Left lung (tissue), 10 donors: Measurements from ENCODE around the gene ZNF823. TPM values are rescaled to one million over a fixed set of nuclear protein-coding genes. Genes with fewer than 3 reads are reported as not detected.

Experiments
- ATAC-seq: fragments of 200-7000 bp; cut with Tn5 transposase; one replicate; pipeline ENCODE4 v1.9.1; 2020; ENCODE audit warnings: moderate library complexity
- DNase-seq, 4 donors: peaks; one replicate each; pipeline ENCODE4 v3.0.0-alpha.2; 2013 to 2020
- H3K27ac ChIP-seq, 2 donors: fragments of 200-600 bp; sonication (generic) in 1 of 2; one replicate each; pipeline versions ENCODE4 v1.5.0 to v1.8.0; 2020 to 2021
- H3K27me3 ChIP-seq, 2 donors: fragments of 200-600 bp; sonication (generic) in 1 of 2; one replicate each; pipeline versions ENCODE4 v1.5.0 to v1.8.0; 2020 to 2021
- H3K36me3 ChIP-seq, 2 donors: fragments of 200-600 bp; sonication (generic) in 1 of 2; one replicate each; pipeline versions ENCODE4 v1.5.0 to v1.8.0; 2020 to 2021
- H3K4me1 ChIP-seq, 2 donors: fragments of 200-600 bp; one replicate each; pipeline ENCODE4 v1.8.0; 2021
- H3K4me3 ChIP-seq, 2 donors: fragments of 200-600 bp; sonication (generic) in 1 of 2; one replicate each; pipeline versions ENCODE4 v1.5.0 to v1.8.0; 2020 to 2021; ENCODE audit warnings: mild to moderate bottlenecking in 1 of 2
- H3K9me3 ChIP-seq, 2 donors: fragments of 200-600 bp; sonication (generic) in 1 of 2; one replicate each; pipeline versions ENCODE4 v1.5.0 to v1.8.0; 2020 to 2021
- CTCF ChIP-seq, 2 donors: fragments of 200-600 bp; sonication (generic) in 1 of 2; IDR thresholded peaks; one replicate each; pipeline versions ENCODE4 v1.5.0 to v1.8.0; 2021; ENCODE audit warnings: antibody characterized with exemption in 2 of 2
- intact Hi-C, 2 donors: fragments of 100-400 bp; cut with DNase I; formaldehyde crosslinking; loops; one replicate each; pipeline versions ENCODE4 v1.11.2 to v1.14.2; 2022
- polyA plus RNA-seq, 6 donors: library from polyadenylated mRNA; unstranded; fragments of 120-200 nt; gene quantifications; one replicate each; pipeline ENCODE4 v1.2.1, GENCODE V29; 2013; ENCODE audit not compliant: insufficient read length in 6 of 6
- total RNA-seq, 2 donors: library from RNA; stranded (reverse); fragmentation: NEBNext Ultra II Directional; extraction: Animal tissue kit (Norgen Biotek cat#: 25700); gene quantifications; one replicate each; pipeline ENCODE4 v1.2.1, GENCODE V29; 2021
- donor health status: DM: no; HTN: yes; CAD: no.
- donor health status: DM: no; HTN: no; CAD: no.

Gene ZNF823
- total and polyA plus RNA-seq, 8 donors: 5.3 to 9.1 (median 8.6) TPM

- no peak overlapping the region for H3K27ac ChIP-seq
- H3K27me3 ChIP-seq: no peaks in the 10 kb centered on the region
- TF ChIP-seq CTCF (IDR thresholded peaks at IDR 0.05): no peak
- H3K9me3 ChIP-seq: peaks cover 0 to 49% of the 10 kb centered on the region in 2 donors
- no peaks in the 10 kb centered on the region for H3K36me3 ChIP-seq
- H3K4me3 ChIP-seq: no peak overlapping the region
- ATAC-seq (no peak), DNase-seq (no peak)
- no peaks in the 10 kb centered on the region for H3K4me1 ChIP-seq
- intact Hi-C loops: no loop called here
These were observed 15.9 kb upstream of the ZNF823 start for GRCh38 chr19:11754663-11755062.

GRCh38 chr19:11752244-11752736 lies 13.5 kb upstream of the ZNF823 start:
- intact Hi-C loops: no loop called here
- no peaks in the 10 kb centered on the region for H3K4me1 ChIP-seq
- no peak for DNase-seq
- peaks cover 0 to 59% of the 10 kb centered on the region in 2 donors for H3K9me3 ChIP-seq
- no peak overlapping the region for H3K4me3 ChIP-seq
- no peak overlapping the region for H3K27ac ChIP-seq
- no peaks in the 10 kb centered on the region for H3K27me3 ChIP-seq
- ATAC-seq: no peak
- no peak for TF ChIP-seq CTCF (IDR thresholded peaks at IDR 0.05)
- no peaks in the 10 kb centered on the region for H3K36me3 ChIP-seq

- intact Hi-C loops: no loop called here
These were observed 11.0 kb upstream of the ZNF823 start for GRCh38 chr19:11749751-11750150.

GRCh38 chr19:11747277-11747676 lies 8.5 kb upstream of the ZNF823 start:
- TF ChIP-seq CTCF (IDR thresholded peaks at IDR 0.05): no peak
- intact Hi-C loops: no loop called here
- no peaks in the 10 kb centered on the region for H3K27me3 ChIP-seq
- no peak overlapping the region for H3K27ac ChIP-seq
- H3K4me1 ChIP-seq: no peaks in the 10 kb centered on the region
- H3K9me3 ChIP-seq: peaks cover 0 to 40% of the 10 kb centered on the region in 2 donors
- ATAC-seq: no peak
- H3K4me3 ChIP-seq: no peak overlapping the region
- DNase-seq: no peak
- H3K36me3 ChIP-seq: no peaks in the 10 kb centered on the region

More at GRCh38 chr19:11749751-11750150, 11.0 kb upstream of the ZNF823 start:
- no peaks in the 10 kb centered on the region for H3K36me3 ChIP-seq
- H3K9me3 ChIP-seq: peaks cover 0 to 44% of the 10 kb centered on the region in 2 donors
- H3K27ac ChIP-seq: no peak overlapping the region
- no peak for TF ChIP-seq CTCF (IDR thresholded peaks at IDR 0.05)
- ATAC-seq: no peak
- no peaks in the 10 kb centered on the region for H3K4me1 ChIP-seq
- no peak overlapping the region for H3K4me3 ChIP-seq
- no peak for DNase-seq
- no peaks in the 10 kb centered on the region for H3K27me3 ChIP-seq

GRCh38 chr19:11745869-11746268 lies 7.1 kb upstream of the ZNF823 start:
- DNase-seq (no peak), ATAC-seq (no peak)
- H3K36me3 ChIP-seq: no peaks in the 10 kb centered on the region
- no peak overlapping the region for H3K4me3 ChIP-seq
- H3K27ac ChIP-seq: no peak overlapping the region
- H3K9me3 ChIP-seq: peaks cover 0 to 32% of the 10 kb centered on the region in 2 donors
- no peak for TF ChIP-seq CTCF (IDR thresholded peaks at IDR 0.05)
- H3K27me3 ChIP-seq: no peaks in the 10 kb centered on the region
- intact Hi-C loops: no loop called here
- H3K4me1 ChIP-seq: no peaks in the 10 kb centered on the region
